ENCODE measurements around the gene RAP2C.
A peak's percentile ranks its signal among the peaks of the same experiment; 100 is the strongest.

The RAP2C gene

GRCh38 chrX:132217203-132218073 is 1.8 kb downstream of the RAP2C start:
- H3K4me3 ChIP-seq (replicated peaks; ENCODE audit: low read depth, low read length): peak overlapping the region; percentile 51
- DNase-seq (ENCODE audit: extremely low read depth, low read depth): no peak
- TF ChIP-seq CTCF (IDR thresholded peaks at IDR 0.05; ENCODE audit: low read depth, low read length, missing control alignments): no peak

- no peak for TF ChIP-seq CTCF (IDR thresholded peaks at IDR 0.05; ENCODE audit: low read depth, low read length, missing control alignments)
- no peak for DNase-seq (ENCODE audit: extremely low read depth, low read depth)
- H3K4me3 ChIP-seq (replicated peaks; ENCODE audit: low read depth, low read length): peak overlapping the region; percentile 51
These were observed 2.4 kb downstream of the RAP2C start for GRCh38 chrX:132216806-132217202.

GRCh38 chrX:132216283-132216682 is 3.0 kb downstream of the RAP2C start:
- no peak for TF ChIP-seq CTCF (IDR thresholded peaks at IDR 0.05; ENCODE audit: low read depth, low read length, missing control alignments)
- no peak for DNase-seq (ENCODE audit: extremely low read depth, low read depth)
- H3K4me3 ChIP-seq (replicated peaks; ENCODE audit: low read depth, low read length): peak overlapping the region; percentile 51

- TF ChIP-seq CTCF (IDR thresholded peaks at IDR 0.05; ENCODE audit: low read depth, low read length, missing control alignments): no peak
These were observed 4.7 kb downstream of the RAP2C start for GRCh38 chrX:132214518-132214917.

GRCh38 chrX:132209527-132209926 is 9.7 kb downstream of the RAP2C start:
- DNase-seq (ENCODE audit: extremely low read depth, low read depth): no peak
- H3K4me3 ChIP-seq (replicated peaks; ENCODE audit: low read depth, low read length): no peak overlapping the region
- TF ChIP-seq CTCF (IDR thresholded peaks at IDR 0.05; ENCODE audit: low read depth, low read length, missing control alignments): no peak

More at GRCh38 chrX:132214518-132214917, 4.7 kb downstream of the RAP2C start:
- no peak overlapping the region for H3K4me3 ChIP-seq (replicated peaks; ENCODE audit: low read depth, low read length)
- DNase-seq (ENCODE audit: extremely low read depth, low read depth): no peak

GRCh38 chrX:132208422-132208821 is 10.8 kb downstream of the RAP2C start:
- H3K4me3 ChIP-seq (replicated peaks; ENCODE audit: low read depth, low read length): no peak overlapping the region
- DNase-seq (ENCODE audit: extremely low read depth, low read depth): no peak
- TF ChIP-seq CTCF (IDR thresholded peaks at IDR 0.05; ENCODE audit: low read depth, low read length, missing control alignments): no peak

Data from HFF-Myc (cell line).